Measurements from ENCODE around the gene RAB25. TPM values are rescaled to one million over a fixed set of nuclear protein-coding genes. Genes with fewer than 3 reads are reported as not detected.
A peak's percentile ranks its signal among the peaks of the same experiment; 100 is the strongest.

Gene RAB25
- total RNA-seq, 4 donors from 2014 or later = 190 to 482 (median 272) TPM

DNA sequence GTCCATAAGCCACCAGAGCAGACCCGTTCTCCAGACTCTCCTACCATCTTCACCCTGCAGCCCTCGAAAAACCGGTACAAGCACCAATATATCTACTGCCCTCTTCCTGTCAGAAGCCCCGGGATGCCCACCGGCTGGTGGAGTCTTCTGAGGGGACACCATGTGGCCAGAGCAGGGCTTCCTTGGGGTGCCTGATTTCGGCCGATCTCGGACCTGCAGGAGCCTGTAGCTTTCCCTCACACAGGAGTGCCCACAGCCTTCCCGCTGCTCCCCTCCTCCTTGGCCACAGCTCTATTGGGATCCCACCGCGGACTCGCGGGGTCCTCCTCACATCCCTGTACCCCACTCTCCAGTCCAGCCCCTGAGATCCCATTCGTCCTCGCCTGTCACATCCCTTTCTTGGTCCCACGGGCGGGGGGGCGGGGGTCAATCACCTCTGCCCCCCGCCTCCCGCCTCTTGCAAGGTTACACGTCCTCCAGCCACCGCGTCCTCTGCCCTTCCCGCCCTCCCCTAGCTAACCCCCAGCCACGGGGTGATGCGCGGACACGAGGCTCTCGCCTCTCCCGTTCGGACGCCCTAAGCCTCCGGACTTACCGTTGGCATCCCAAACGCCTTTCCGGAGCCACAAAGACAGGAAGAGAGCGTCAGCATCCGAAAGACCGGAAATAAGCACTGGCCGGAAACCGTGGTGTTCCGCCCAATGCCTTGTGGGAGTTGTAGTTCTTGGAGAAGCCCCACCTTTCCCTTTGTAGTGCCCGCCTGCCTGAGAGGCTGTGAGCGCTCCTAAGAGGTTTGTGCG, 40.5 kb upstream of the RAB25 start, which contains the start of gene SSR2:
Gene SSR2, minus strand, starts transcription at position 659 of the 800 bp plus-strand sequence. CDS start 784 bp downstream, outside the sequence.
- H3K4me1 ChIP-seq = peaks cover 9 to 21% (median 11%) of the 10 kb centered on the region in 3 donors
- H3K27me3 ChIP-seq = no peaks in the 10 kb centered on the region
- TF ChIP-seq POLR2A (IDR thresholded peaks at IDR 0.05) = peak in 1 of 4 donors; percentile 55
- TF ChIP-seq, protein P1, sequence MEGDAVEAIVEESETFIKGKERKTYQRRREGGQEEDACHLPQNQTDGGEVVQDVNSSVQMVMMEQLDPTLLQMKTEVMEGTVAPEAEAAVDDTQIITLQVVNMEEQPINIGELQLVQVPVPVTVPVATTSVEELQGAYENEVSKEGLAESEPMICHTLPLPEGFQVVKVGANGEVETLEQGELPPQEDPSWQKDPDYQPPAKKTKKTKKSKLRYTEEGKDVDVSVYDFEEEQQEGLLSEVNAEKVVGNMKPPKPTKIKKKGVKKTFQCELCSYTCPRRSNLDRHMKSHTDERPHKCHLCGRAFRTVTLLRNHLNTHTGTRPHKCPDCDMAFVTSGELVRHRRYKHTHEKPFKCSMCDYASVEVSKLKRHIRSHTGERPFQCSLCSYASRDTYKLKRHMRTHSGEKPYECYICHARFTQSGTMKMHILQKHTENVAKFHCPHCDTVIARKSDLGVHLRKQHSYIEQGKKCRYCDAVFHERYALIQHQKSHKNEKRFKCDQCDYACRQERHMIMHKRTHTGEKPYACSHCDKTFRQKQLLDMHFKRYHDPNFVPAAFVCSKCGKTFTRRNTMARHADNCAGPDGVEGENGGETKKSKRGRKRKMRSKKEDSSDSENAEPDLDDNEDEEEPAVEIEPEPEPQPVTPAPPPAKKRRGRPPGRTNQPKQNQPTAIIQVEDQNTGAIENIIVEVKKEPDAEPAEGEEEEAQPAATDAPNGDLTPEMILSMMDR (IDR thresholded peaks at IDR 0.05) = peak in 1 of 6 experiments; percentile 10
- no peaks in the 10 kb centered on the region for H3K9me3 ChIP-seq
- intact Hi-C loops (cut with DNase I) = no loop called here
- WGBS, 2 donors = 0 to 1% methylated on average over 12 to 30 of the region's 45 CpGs
- peak; percentile 32 for DNase-seq
- H3K27ac ChIP-seq = peak within 1 kb of the TSS; percentile 84 to 96 (median 94)
- H3K4me3 ChIP-seq = peak within 1 kb of the TSS; percentile 66 to 98 (median 90)
- peaks cover 0 to 40% (median 11%) of the 10 kb centered on the region in 3 donors for H3K36me3 ChIP-seq

DNA sequence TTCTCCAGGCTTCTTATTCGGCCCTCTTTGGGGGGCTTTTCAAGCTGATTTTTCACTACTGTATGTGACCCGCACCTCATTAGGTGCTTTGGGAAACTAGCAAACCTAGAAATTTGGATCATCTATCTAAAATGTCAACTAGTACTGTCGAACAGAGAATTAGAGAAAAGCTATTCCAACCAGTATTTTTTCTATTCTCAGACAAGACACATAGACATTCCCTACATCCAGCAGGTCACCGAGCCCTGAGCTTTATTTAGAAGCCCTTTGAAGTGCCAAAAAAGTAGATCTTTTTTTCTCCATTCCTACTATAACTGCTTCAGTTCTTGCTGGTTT, 39.9 kb upstream of the RAB25 start:
- intact Hi-C loops (cut with DNase I) = no loop called here
- Histone ChIP-seq H3K4me1 (peaks cover 9 to 21% (median 11%) of the 10 kb centered on the region in 3 donors), H3K36me3 (peaks cover 0 to 35% (median 11%) of the 10 kb centered on the region in 3 donors), H3K9me3 (no peaks in the 10 kb centered on the region), H3K27me3 (no peaks in the 10 kb centered on the region), H3K4me3 (peak overlapping the region; percentile 66 to 98 (median 90)), H3K27ac (peak overlapping the region; percentile 84 to 96 (median 94))
- no peak for TF ChIP-seq POLR2A (IDR thresholded peaks at IDR 0.05)
- TF ChIP-seq, protein P1 (IDR thresholded peaks at IDR 0.05) = no peak
- 0 to 1% methylated on average over 4 of the region's 4 CpGs for WGBS, 2 donors
- DNase-seq = no peak

DNA sequence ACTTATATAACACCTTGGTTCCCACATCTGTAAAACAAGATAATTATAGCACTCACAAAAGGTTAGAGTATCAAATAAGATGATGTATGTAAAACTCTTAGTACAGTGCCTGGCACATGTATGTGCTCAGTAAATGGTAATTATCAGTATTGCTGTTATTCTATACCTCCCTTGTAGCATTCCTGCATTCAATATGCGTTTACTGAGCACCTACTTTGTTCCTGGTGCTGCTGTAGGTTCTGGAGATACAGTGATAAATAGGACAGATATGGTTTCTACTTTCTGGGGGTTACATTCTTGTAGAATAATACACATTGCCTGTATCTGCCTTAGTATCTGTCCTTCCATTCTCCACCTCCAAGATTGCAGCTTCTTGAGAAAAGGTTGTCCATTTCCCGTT, 39.0 kb upstream of the RAB25 start:
- Histone ChIP-seq H3K4me1 (peaks cover 9 to 21% (median 11%) of the 10 kb centered on the region in 3 donors), H3K4me3 (no peak overlapping the region), H3K36me3 (peaks cover 0 to 26% (median 6%) of the 10 kb centered on the region in 3 donors), H3K9me3 (no peaks in the 10 kb centered on the region), H3K27ac (no peak overlapping the region), H3K27me3 (no peaks in the 10 kb centered on the region)
- WGBS, 2 donors = 60 to 75% methylated on average over 2 of the region's 2 CpGs
- no peak for DNase-seq
- intact Hi-C loops (cut with DNase I) = no loop called here
- TF ChIP-seq, protein P1 (IDR thresholded peaks at IDR 0.05) = no peak
- no peak for TF ChIP-seq POLR2A (IDR thresholded peaks at IDR 0.05)

DNA sequence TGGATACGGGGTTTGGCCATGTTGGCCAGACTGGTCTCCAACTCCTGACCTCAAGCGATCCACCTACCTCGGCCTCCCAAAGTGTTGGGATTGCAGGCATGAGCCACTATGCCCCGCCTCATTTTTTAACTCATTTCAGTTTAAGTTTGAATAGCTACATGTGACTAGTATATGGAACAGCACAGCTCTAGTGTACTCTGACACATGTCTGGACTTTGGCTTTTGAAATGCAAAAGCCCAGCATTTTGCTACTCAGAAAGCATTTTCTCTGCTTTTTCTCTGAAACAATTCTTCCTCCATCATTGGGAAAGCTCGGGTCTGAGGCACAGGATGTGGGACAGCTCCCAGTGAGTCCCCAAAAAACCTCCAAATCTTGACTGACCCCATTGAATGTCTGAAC, 36.2 kb upstream of the RAB25 start:
- Histone ChIP-seq H3K27ac (no peak overlapping the region), H3K36me3 (no peaks in the 10 kb centered on the region), H3K4me1 (peaks cover 5 to 12% (median 6%) of the 10 kb centered on the region in 3 donors), H3K9me3 (no peaks in the 10 kb centered on the region), H3K27me3 (no peaks in the 10 kb centered on the region), H3K4me3 (no peak overlapping the region)
- intact Hi-C loops (cut with DNase I) = no loop called here
- no peak for DNase-seq
- 79 to 89% methylated on average over 5 of the region's 5 CpGs for WGBS, 2 donors
- TF ChIP-seq POLR2A (IDR thresholded peaks at IDR 0.05) = no peak
- TF ChIP-seq, protein P1 (IDR thresholded peaks at IDR 0.05) = no peak

DNA sequence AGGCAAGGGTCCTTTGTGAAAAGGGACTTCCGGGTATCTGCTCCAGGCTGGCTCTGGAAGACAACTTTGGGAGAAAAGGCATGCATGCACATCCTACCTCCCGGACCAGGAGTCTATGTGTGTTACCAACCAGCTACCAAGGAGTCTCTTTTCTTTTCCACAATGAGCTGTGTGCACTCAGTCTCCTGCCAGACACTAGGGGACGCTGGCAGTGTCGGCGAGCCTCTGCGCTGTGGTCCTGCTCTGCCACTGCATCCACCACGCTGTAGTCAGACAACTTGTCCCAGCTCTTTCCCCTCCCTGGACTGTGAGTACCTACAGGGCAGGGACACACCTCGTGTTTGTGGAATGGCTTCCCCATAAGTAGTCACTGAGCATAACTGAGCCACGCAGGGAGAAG, 35.1 kb upstream of the RAB25 start:
- no peak for TF ChIP-seq POLR2A (IDR thresholded peaks at IDR 0.05)
- TF ChIP-seq, protein P1 (IDR thresholded peaks at IDR 0.05) = peak in 5 of 6 experiments; percentile 18 to 51 (median 40)
- Histone ChIP-seq H3K9me3 (no peaks in the 10 kb centered on the region), H3K4me3 (no peak overlapping the region), H3K36me3 (no peaks in the 10 kb centered on the region), H3K27me3 (no peaks in the 10 kb centered on the region), H3K4me1 (peaks cover 0 to 6% (median 0%) of the 10 kb centered on the region in 3 donors), H3K27ac (no peak overlapping the region)
- no peak for DNase-seq
- intact Hi-C loops (cut with DNase I) = no loop called here
- 14 to 24% methylated on average over 8 to 9 of the region's 9 CpGs for WGBS, 2 donors
